Stomach (tissue), 9 donors: ENCODE data around the gene TAF4. TPM values are rescaled to one million over a fixed set of nuclear protein-coding genes. Genes with fewer than 3 reads are reported as not detected.
"Not testable (repeated sequence)": the region's sequence is repeated elsewhere in the genome, so short reads cannot be mapped to it uniquely, and the experiment has no call there.

Source experiments
- DNase-seq, 2 donors: peaks; one replicate each; pipeline versions ENCODE4 v3.0.0 to v3.0.0-alpha.2; 2013 to 2019
- H3K27ac ChIP-seq, 5 donors: fragments of 200-600 bp in 4 of 5; sonication (generic) in 4 of 5; one replicate each; pipeline ENCODE4 v1.5.1; 2013 to 2019; ENCODE audit warnings: mild to moderate bottlenecking in 1 of 5, moderate library complexity in 1 of 5
- H3K27me3 ChIP-seq, 3 donors: fragments of 200-600 bp; sonication (generic); one replicate each; pipeline ENCODE4 v1.5.1; 2017 to 2019; ENCODE audit warnings: mixed run types in 1 of 3
- H3K36me3 ChIP-seq, 4 donors: fragments of 200-600 bp; sonication (generic); 1 replicate in 3 of 4; 2 replicates in 1 of 4; pipeline ENCODE4 v1.5.1; 2016 to 2019
- H3K4me1 ChIP-seq, 4 donors: fragments of 200-600 bp; sonication (generic); one replicate each; pipeline ENCODE4 v1.5.1; 2016 to 2019
- H3K4me3 ChIP-seq, 4 donors: fragments of 200-600 bp; sonication (generic) in 3 of 4; one replicate each; pipeline ENCODE4 v1.5.1; 2016 to 2019; ENCODE audit warnings: mild to moderate bottlenecking in 1 of 4
- H3K9me3 ChIP-seq, 4 donors: fragments of 200-600 bp; sonication (generic); one replicate each; pipeline ENCODE4 v1.5.1; 2016 to 2019
- CTCF ChIP-seq, 7 experiments: fragments of 450-650 bp in 4 of 7; fragments of 200-600 bp in 3 of 7; sonication (generic) in 3 of 7; IDR thresholded peaks; one replicate each; pipeline ENCODE4 v1.5.1; 2016 to 2019; ENCODE audit warnings: antibody characterized with exemption in 7 of 7, control low read depth in 2 of 7, mild to moderate bottlenecking in 1 of 7
- EP300 ChIP-seq: sonication (generic); formaldehyde crosslinking; IDR thresholded peaks from one replicate; pipeline ENCODE4 v1.6.1; 2017; ENCODE audit warnings: antibody characterized with exemption
- POLR2A ChIP-seq, 4 donors: fragments of 450-650 bp; IDR thresholded peaks; one replicate each; pipeline ENCODE4 v1.6.1; 2016; ENCODE audit warnings: antibody characterized with exemption in 4 of 4, control low read depth in 2 of 4, mild to moderate bottlenecking in 1 of 4, moderate library complexity in 1 of 4
- POLR2AphosphoS5 ChIP-seq, 3 donors: sonication (generic); formaldehyde crosslinking; IDR thresholded peaks; one replicate each; pipeline ENCODE4 v1.6.1; 2016; ENCODE audit warnings: antibody characterized with exemption in 3 of 3
- WGBS, 5 donors: extraction: QIAGEN DNeasy Blood & Tissue Kit in 3 of 5; methylation state at CpG; one replicate each; pipeline versions ENCODE4 v1.1.5 to v1.1.7; 2013 to 2018; 5-methylcytosine and 5-hydroxymethylcytosine counted together
- intact Hi-C: fragments of 100-400 bp; cut with DNase I; formaldehyde crosslinking; loops from one replicate; pipeline ENCODE4 v1.15.1; 2023; ENCODE audit warnings: low total_unique reads
- polyA plus RNA-seq, 3 donors: library from polyadenylated mRNA; stranded (reverse); fragments of 200-250 nt; gene quantifications; one replicate each; pipeline ENCODE4 v1.2.3, GENCODE V29; 2013
- total RNA-seq, 5 donors: library from RNA; depleted of rRNA; stranded (reverse); fragments of >200 nt; gene quantifications; one replicate each; pipeline versions ENCODE4 v1.1.0 to v1.2.3, GENCODE V29; 2014 to 2016
- donor health status: healthy with polysubstance abuse.
- donor health status: Bipolar disorder and iron deficiency.
- donor health status: healthy.

TAF4 gene
- total and polyA plus RNA-seq, 8 donors: 3.2 to 33.9 (median 11.2) TPM

DNA sequence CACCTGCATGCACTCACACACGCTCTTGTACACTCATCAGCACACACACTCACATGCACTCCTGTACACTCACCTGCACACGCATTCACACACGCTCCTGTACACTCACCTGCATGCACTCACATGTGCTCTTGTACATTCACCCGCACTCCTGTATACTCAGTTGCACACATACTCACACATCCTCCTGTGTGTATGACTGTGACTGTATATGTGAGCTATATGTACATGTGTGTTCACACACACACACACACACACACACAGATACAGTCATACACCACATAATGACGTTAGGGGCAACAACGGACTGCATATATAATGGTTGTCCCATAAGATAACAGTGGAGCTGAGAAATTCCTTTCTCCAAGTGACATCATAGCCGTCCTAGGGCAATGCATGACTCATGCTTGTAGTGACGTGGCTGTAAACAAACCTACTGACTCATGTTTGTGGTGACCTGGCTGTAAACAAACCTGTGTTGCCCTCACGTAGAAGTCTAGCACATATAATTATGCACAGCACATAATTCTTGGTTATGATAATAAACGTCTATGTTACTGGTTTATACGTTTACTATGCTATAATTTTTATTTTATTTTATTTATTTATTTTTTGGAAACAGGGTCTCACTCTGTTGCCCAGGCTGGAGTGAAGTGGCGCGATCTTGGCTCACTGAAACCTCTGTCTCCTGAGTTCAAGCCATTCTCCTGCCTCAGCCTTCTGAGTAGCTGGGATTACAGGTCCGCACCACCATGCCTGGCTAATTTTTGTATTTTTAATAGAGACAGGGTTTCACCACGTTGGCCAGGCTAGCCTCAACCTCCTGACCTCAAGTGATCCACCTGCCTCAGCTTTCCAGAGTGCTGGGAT lies 22.8 kb upstream of the TAF4 start:
- Histone ChIP-seq H3K27me3 (peaks cover 0 to 46% (median 0%) of the 10 kb centered on the region in 3 donors), H3K9me3 (no peaks in the 10 kb centered on the region), H3K27ac (no peak overlapping the region), H3K4me1 (no peaks in the 10 kb centered on the region), H3K36me3 (no peaks in the 10 kb centered on the region), H3K4me3 (no peak overlapping the region)
- intact Hi-C loops: no loop called here
- TF ChIP-seq POLR2A (IDR thresholded peaks at IDR 0.05) (no peak), POLR2AphosphoS5 (IDR thresholded peaks at IDR 0.05) (peak in 1 of 3 donors; percentile 39), CTCF (IDR thresholded peaks at IDR 0.05) (no peak)
- 59 to 62% (median 60%) methylated on average over 15 of the region's 15 CpGs for WGBS, 5 donors
- peak in 1 of 2 donors; percentile 44 for DNase-seq

- no peaks in the 10 kb centered on the region for H3K36me3 ChIP-seq
- no peaks in the 10 kb centered on the region for H3K9me3 ChIP-seq
- no peaks in the 10 kb centered on the region for H3K4me1 ChIP-seq
- WGBS, 5 donors: 90 to 96% (median 94%) methylated on average over 17 of the region's 17 CpGs
- intact Hi-C loops: no loop called here
- no peak overlapping the region for H3K4me3 ChIP-seq
- no peak for TF ChIP-seq EP300
- TF ChIP-seq POLR2A (IDR thresholded peaks at IDR 0.05): no peak
- TF ChIP-seq POLR2AphosphoS5 (IDR thresholded peaks at IDR 0.05): no peak
- TF ChIP-seq CTCF (IDR thresholded peaks at IDR 0.05): no peak
- H3K27ac ChIP-seq: no peak overlapping the region
- peaks cover 0 to 42% (median 0%) of the 10 kb centered on the region in 3 donors for H3K27me3 ChIP-seq
- no peak for DNase-seq
Measured at GRCh38 chr20:62087632-62088031, 22.0 kb upstream of the TAF4 start.

DNA sequence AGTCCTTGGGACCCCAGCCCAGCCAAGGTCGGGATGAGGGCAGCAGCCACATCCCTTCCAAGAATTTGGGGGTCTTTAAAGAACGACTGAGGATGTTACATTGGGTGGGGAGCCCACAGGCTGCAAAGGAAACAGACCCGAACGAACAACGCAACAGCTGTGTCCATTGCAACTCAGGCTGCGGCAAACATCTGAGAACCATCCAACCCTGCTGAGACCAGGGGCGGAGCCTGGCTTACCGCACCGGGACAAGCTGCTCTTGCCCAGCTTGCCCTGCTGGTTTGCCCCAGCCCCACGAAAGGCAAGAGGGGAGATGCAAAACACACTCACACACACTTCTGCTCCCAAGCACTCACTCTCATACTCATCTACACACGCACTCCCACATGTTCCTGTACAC lies 21.5 kb upstream of the TAF4 start:
- Histone ChIP-seq H3K27ac (no peak overlapping the region), H3K4me3 (no peak overlapping the region), H3K27me3 (peaks cover 0 to 42% (median 0%) of the 10 kb centered on the region in 3 donors), H3K9me3 (no peaks in the 10 kb centered on the region), H3K4me1 (no peaks in the 10 kb centered on the region), H3K36me3 (no peaks in the 10 kb centered on the region)
- no peak for DNase-seq
- intact Hi-C loops: no loop called here
- no peak for TF ChIP-seq CTCF (IDR thresholded peaks at IDR 0.05)
- no peak for TF ChIP-seq POLR2A (IDR thresholded peaks at IDR 0.05)
- TF ChIP-seq POLR2AphosphoS5 (IDR thresholded peaks at IDR 0.05): no peak
- no peak for TF ChIP-seq EP300
- WGBS, 5 donors: 21 to 36% (median 32%) methylated on average over 11 of the region's 11 CpGs

DNA sequence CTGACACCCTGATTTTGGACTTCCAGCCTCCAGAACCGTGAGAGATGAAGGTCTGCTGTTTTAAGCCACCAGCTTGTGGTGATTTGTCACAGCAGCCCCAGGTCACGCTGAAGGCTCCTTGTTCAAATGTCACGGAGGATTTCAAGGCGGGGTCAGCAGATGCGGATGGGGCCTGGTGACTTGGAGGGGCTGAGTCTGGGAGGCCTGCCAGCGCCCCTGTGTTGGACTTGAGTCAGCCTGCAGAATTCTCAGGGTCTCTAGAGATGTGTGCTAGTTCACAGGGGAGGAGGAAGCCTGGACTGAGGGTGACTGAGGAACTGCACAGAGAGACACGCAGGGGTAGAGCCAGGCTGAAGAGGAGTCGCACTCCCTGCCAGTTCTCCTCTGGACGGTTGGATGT lies 19.5 kb upstream of the TAF4 start:
- no peaks in the 10 kb centered on the region for H3K36me3 ChIP-seq
- H3K9me3 ChIP-seq: no peaks in the 10 kb centered on the region
- no peaks in the 10 kb centered on the region for H3K4me1 ChIP-seq
- WGBS, 5 donors: 65 to 80% (median 70%) methylated on average over 7 to 9 of the region's 9 CpGs
- no peak overlapping the region for H3K27ac ChIP-seq
- DNase-seq: no peak
- intact Hi-C loops: no loop called here
- TF ChIP-seq CTCF (IDR thresholded peaks at IDR 0.05) (no peak), POLR2AphosphoS5 (IDR thresholded peaks at IDR 0.05) (no peak), EP300 (no peak), POLR2A (IDR thresholded peaks at IDR 0.05) (no peak)
- no peak overlapping the region for H3K4me3 ChIP-seq
- H3K27me3 ChIP-seq: peaks cover 0 to 35% (median 0%) of the 10 kb centered on the region in 3 donors

DNA sequence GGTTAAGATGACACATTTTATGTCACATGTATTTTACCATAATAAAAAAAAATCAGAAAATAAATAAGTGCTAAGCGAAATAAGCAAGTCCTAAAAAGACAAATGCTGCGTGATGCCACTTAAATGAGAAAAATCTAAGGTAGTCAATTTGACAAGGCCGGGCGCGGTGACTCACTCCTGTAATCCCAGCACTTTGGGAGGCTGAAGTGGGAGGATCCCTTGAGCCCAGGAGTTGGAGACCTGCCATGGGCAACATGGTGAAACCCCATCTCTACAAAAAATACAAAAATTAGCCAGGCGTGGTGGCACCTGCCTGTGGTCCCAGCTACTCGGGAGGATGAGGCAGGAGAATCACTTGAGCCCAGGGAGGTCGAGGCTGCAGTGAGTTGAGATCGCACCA lies 18.5 kb upstream of the TAF4 start:
- H3K4me3 ChIP-seq, intact Hi-C loops, H3K4me1 ChIP-seq, H3K9me3 ChIP-seq, DNase-seq, H3K27ac ChIP-seq, H3K36me3 ChIP-seq: not testable (repeated sequence)
- WGBS, 5 donors: 89 to 95% (median 91%) methylated on average over 9 of the region's 9 CpGs
- peaks cover 0 to 35% (median 0%) of the 10 kb centered on the region in 3 donors for H3K27me3 ChIP-seq
